K562 (cell line): ENCODE measurements around the gene KLK11. TPM values are rescaled to one million over a fixed set of nuclear protein-coding genes. Genes with fewer than 3 reads are reported as not detected.
A peak's percentile ranks its signal among the peaks of the same experiment; 100 is the strongest.

Experiments
- ADNP ChIP-seq: fragments of 200-800 bp; sonication (Bioruptor generic); IDR thresholded peaks from 2 replicates; pipeline ENCODE4 v1.6.1; 2016; ENCODE audit warnings: missing genetic modification characterization, missing compliant biosample characterization
- CHCHD3 ChIP-seq: fragments of 250-450 bp; sonication (Bioruptor Pico); IDR thresholded peaks from 2 replicates; pipeline ENCODE4 v2.1.2; 2022; ENCODE audit warnings: mild to moderate bottlenecking
- EGR1 ChIP-seq: fragments of 450-650 bp; conservative IDR thresholded peaks from 2 replicates; pipeline ENCODE4 v1.6.1; 2017; ENCODE audit warnings: mild to moderate bottlenecking
- ESRRA ChIP-seq: fragments of 450-650 bp; IDR thresholded peaks from 2 replicates; pipeline ENCODE4 v1.6.1; 2014; ENCODE audit warnings: low read depth, mild to moderate bottlenecking, moderate library complexity, borderline replicate concordance
- HMGN3 ChIP-seq: IDR thresholded peaks from 2 replicates; pipeline ENCODE4 v1.6.1; 2011; ENCODE audit warnings: borderline replicate concordance, low read depth, mild to moderate bottlenecking, mixed read lengths, low read length; ENCODE audit not compliant: insufficient read length; ENCODE audit errors: extremely low read depth
- MAFG ChIP-seq: fragments of 450-650 bp; conservative IDR thresholded peaks from 2 replicates; pipeline ENCODE4 v1.6.1; 2016; ENCODE audit warnings: missing genetic modification characterization, missing compliant biosample characterization
- NRF1 ChIP-seq, 2 experiments: fragments of 450-650 bp; IDR thresholded peaks in 1 of 2; conservative IDR thresholded peaks in 1 of 2; 2 replicates each; pipeline ENCODE4 v1.6.1; 2014; ENCODE audit warnings: mild to moderate bottlenecking in 2 of 2
- PHF8 ChIP-seq: fragments of 200-600 bp; sonication (generic); IDR thresholded peaks from 2 replicates; pipeline ENCODE4 v1.6.1; 2012; ENCODE audit warnings: mixed run types, mild to moderate bottlenecking, inconsistent platforms, low read length, moderate library complexity, borderline replicate concordance
- POLR2A ChIP-seq: fragments of 450-650 bp; conservative IDR thresholded peaks from 2 replicates; pipeline ENCODE4 v1.6.1; 2016
- PRMT5 ChIP-seq: sonication (generic); formaldehyde crosslinking; IDR thresholded peaks from 2 replicates; pipeline ENCODE4 v1.5.0; 2020; ENCODE audit warnings: missing genetic modification reagents
- PURB ChIP-seq: sonication (generic); formaldehyde crosslinking; IDR thresholded peaks from 2 replicates; pipeline ENCODE4 v1.9.0; 2021; ENCODE audit warnings: low read depth, mild to moderate bottlenecking, missing genetic modification reagents
- RBFOX2 ChIP-seq: fragments of 200-400 bp; formaldehyde crosslinking; IDR thresholded peaks from 2 replicates; pipeline ENCODE4 v1.6.1; 2017; ENCODE audit warnings: low read depth, mild to moderate bottlenecking, low read length, moderate library complexity
- RBM17 ChIP-seq: fragments of 200-400 bp; formaldehyde crosslinking; IDR thresholded peaks from 2 replicates; pipeline ENCODE4 v1.6.1; 2017; ENCODE audit warnings: low read depth, mild to moderate bottlenecking, low read length, borderline replicate concordance
- SIRT6 ChIP-seq: IDR thresholded peaks from one replicate; pipeline ENCODE4 v1.6.1; 2012; ENCODE audit warnings: low read depth, mild to moderate bottlenecking, control low read depth, inconsistent platforms, low read length, moderate library complexity
- SMAD1 ChIP-seq: fragments of 150-350 bp; IDR thresholded peaks from 2 replicates; pipeline ENCODE4 v1.6.1; 2014; ENCODE audit warnings: low read length, low read depth; ENCODE audit not compliant: partially characterized antibody
- SOX6 ChIP-seq: fragments of 450-650 bp; IDR thresholded peaks from 2 replicates; pipeline ENCODE4 v1.6.1; 2014; ENCODE audit warnings: mild to moderate bottlenecking
- TCF3 ChIP-seq: sonication (generic); formaldehyde crosslinking; IDR thresholded peaks from 2 replicates; pipeline ENCODE4 v1.4.0; 2020; ENCODE audit warnings: mild to moderate bottlenecking, missing genetic modification reagents
- TOE1 ChIP-seq, 2 experiments: fragments of 450-650 bp in 1 of 2; sonication (generic) in 1 of 2; formaldehyde crosslinking in 1 of 2; IDR thresholded peaks; 2 replicates each; pipeline versions ENCODE4 v1.7.1 to v1.8.0; 2016 to 2022; ENCODE audit warnings: borderline replicate concordance in 2 of 2, mild to moderate bottlenecking in 2 of 2, antibody characterized with exemption in 1 of 2, inconsistent platforms in 1 of 2, low read depth in 1 of 2, missing genetic modification reagents in 1 of 2, moderate library complexity in 1 of 2
- U2AF1 ChIP-seq: fragments of 200-400 bp; formaldehyde crosslinking; optimal IDR thresholded peaks from 2 replicates; pipeline ENCODE3; 2017; ENCODE audit warnings: mild to moderate bottlenecking, low read depth, low read length, moderate library complexity
- YBX1 ChIP-seq: fragments of 450-650 bp; IDR thresholded peaks from 2 replicates; pipeline ENCODE4 v1.7.1; 2016; ENCODE audit warnings: mild to moderate bottlenecking
- ZEB2 ChIP-seq: fragments of 450-650 bp; IDR thresholded peaks from 2 replicates; pipeline ENCODE4 v1.6.1; 2016
- ZFP1 ChIP-seq: fragments of 450-650 bp; formaldehyde crosslinking; IDR thresholded peaks from 2 replicates; pipeline ENCODE4 v1.4.0; 2020; ENCODE audit warnings: mild to moderate bottlenecking, mixed read lengths
- ZNF140 ChIP-seq: fragments of 250-450 bp; sonication (Bioruptor Pico); IDR thresholded peaks from 2 replicates; pipeline ENCODE4 v1.8.0; 2021; ENCODE audit warnings: moderate library complexity, mild to moderate bottlenecking, inconsistent platforms
- ZNF282 ChIP-seq: sonication (generic); formaldehyde crosslinking; IDR thresholded peaks from 2 replicates; pipeline ENCODE4 v1.8.1; 2023; ENCODE audit warnings: missing genetic modification reagents
- polyA plus RNA-seq, 8 experiments: library from polyadenylated mRNA; depleted of rRNA in 4 of 8; stranded (reverse) in 5 of 8; unstranded in 3 of 8; fragments of >200 nt; fragmentation: Nextera tagmentation in 2 of 8; fragmentation: Illumina TruSeq in 1 of 8; extraction: Ambion mirVana in 2 of 8; extraction: Trizol in 1 of 8; gene quantifications; 2 replicates each; pipeline versions ENCODE4 v1.2.1 to v1.2.3, GENCODE V29; 2011 to 2014; ENCODE audit warnings: inconsistent platforms in 1 of 8, missing spikeins in 1 of 8
- total RNA-seq, 7 experiments: library from RNA; depleted of rRNA in 6 of 7; stranded (reverse); fragments of >200 nt in 6 of 7; fragmentation: Illumina TruSeq in 2 of 7; extraction: Trizol in 2 of 7; gene quantifications; 2 replicates each; pipeline versions ENCODE4 v1.2.1 to v1.2.3, GENCODE V29; 2011 to 2021; ENCODE audit warnings: low replicate concordance in 1 of 7
- TF ChIP-seq, protein P1 (sequence below), 2 experiments: fragments of 450-650 bp; conservative IDR thresholded peaks; 2 replicates each; pipeline ENCODE4 v1.6.1; 2017; ENCODE audit warnings: mild to moderate bottlenecking in 2 of 2, moderate library complexity in 2 of 2
- TF ChIP-seq, protein P2 (sequence below): fragments of 250-450 bp; sonication (Bioruptor Pico); IDR thresholded peaks from 2 replicates; pipeline ENCODE4 v1.8.0; 2021; ENCODE audit warnings: moderate library complexity, mild to moderate bottlenecking, inconsistent platforms

KLK11 gene
- total and polyA plus RNA-seq, 9 of the 15 experiments (the other 6 are each of a cell fraction or from before 2014, with no cell fraction given) = not detected

DNA sequence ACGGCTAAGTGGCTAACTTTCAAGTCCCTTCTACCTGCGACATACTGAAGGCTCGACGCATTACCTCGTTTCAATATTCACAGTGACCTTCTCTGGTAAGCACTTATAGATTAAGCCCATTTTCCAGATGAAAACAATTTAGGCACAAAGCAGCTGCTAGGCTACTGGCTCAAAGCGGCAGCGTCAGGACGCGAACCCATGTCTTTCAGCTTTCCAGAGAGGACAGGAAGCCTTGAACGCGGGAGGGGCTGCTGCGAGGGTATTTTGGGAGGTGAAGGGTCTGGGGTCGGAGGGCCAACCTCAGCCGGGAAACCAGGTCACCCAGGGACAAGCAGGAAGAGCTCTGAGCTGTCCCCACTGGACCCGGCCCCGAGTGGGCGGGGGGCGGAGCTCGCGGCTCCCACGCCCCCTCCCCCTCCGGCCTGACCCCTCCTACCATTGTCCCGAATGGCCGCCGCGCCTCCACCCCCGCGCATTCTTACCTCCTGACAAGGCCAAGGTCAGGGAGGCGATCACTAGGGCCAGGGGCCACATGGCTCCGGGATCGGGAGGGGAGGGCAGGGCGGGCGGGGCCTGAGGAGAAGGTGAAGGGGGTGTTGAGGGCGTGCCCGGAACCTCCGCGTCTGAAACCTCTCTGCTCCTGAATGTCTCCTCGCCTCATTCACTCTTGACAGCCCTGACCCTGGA lies 38.3 kb upstream of the KLK11 start, which contains the start of gene KLK13 (continued):
- no peak for TF ChIP-seq ZNF282 (CRISPR knock-in tag)
- no peak for TF ChIP-seq YBX1
- TF ChIP-seq CHCHD3 = no peak
- no peak for TF ChIP-seq RBM17
- peak; percentile 99 for TF ChIP-seq EGR1
- no peak for TF ChIP-seq PRMT5 (CRISPR knock-in tag)
- no peak for TF ChIP-seq SIRT6
- TF ChIP-seq NRF1 (conservative IDR thresholded peaks at IDR 0.05 in 1 of 2, IDR thresholded peaks at IDR 0.05 in 1 of 2) = peak; percentile 83 to 84
- TF ChIP-seq POLR2A = 0 out of 2 replicates have a peak, but pooled peaks have one; percentile 13
- no peak for TF ChIP-seq PURB (CRISPR knock-in tag)
- no peak for TF ChIP-seq MAFG (tag)
- peak; percentile 93 for TF ChIP-seq ESRRA
- peak; percentile 30; the same call in 1 of the 2 replicates for TF ChIP-seq PHF8
- peak; percentile 96 for TF ChIP-seq SOX6
- TF ChIP-seq ZFP1 (CRISPR knock-in tag) = no peak
- TF ChIP-seq HMGN3 = peak; percentile 48
- TF ChIP-seq ZNF140 (CRISPR knock-in tag) = no peak
- TF ChIP-seq SMAD1 = peak; percentile 54
- TF ChIP-seq ADNP = 0 out of 2 replicates have a peak, but pooled peaks have one; percentile 59
- TF ChIP-seq ZEB2 = no peak
- TF ChIP-seq TCF3 (CRISPR knock-in tag) = no peak
- no peak for TF ChIP-seq U2AF1
- TF ChIP-seq, protein P1, sequence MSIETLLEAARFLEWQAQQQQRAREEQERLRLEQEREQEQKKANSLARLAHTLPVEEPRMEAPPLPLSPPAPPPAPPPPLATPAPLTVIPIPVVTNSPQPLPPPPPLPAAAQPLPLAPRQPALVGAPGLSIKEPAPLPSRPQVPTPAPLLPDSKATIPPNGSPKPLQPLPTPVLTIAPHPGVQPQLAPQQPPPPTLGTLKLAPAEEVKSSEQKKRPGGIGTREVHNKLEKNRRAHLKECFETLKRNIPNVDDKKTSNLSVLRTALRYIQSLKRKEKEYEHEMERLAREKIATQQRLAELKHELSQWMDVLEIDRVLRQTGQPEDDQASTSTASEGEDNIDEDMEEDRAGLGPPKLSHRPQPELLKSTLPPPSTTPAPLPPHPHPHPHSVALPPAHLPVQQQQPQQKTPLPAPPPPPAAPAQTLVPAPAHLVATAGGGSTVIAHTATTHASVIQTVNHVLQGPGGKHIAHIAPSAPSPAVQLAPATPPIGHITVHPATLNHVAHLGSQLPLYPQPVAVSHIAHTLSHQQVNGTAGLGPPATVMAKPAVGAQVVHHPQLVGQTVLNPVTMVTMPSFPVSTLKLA (conservative IDR thresholded peaks at IDR 0.05) = peak; percentile 46 to 57; a peak in 3 of 4 replicates
- TF ChIP-seq, protein P2, sequence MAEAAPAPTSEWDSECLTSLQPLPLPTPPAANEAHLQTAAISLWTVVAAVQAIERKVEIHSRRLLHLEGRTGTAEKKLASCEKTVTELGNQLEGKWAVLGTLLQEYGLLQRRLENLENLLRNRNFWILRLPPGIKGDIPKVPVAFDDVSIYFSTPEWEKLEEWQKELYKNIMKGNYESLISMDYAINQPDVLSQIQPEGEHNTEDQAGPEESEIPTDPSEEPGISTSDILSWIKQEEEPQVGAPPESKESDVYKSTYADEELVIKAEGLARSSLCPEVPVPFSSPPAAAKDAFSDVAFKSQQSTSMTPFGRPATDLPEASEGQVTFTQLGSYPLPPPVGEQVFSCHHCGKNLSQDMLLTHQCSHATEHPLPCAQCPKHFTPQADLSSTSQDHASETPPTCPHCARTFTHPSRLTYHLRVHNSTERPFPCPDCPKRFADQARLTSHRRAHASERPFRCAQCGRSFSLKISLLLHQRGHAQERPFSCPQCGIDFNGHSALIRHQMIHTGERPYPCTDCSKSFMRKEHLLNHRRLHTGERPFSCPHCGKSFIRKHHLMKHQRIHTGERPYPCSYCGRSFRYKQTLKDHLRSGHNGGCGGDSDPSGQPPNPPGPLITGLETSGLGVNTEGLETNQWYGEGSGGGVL (CRISPR knock-in tag) = no peak
- peak; percentile 57 for TF ChIP-seq RBFOX2
- TF ChIP-seq TOE1 (IDR thresholded peaks at IDR 0.05; ENCODE audit: borderline replicate concordance) = 0 out of 2 replicates have a peak, but pooled peaks have one; percentile 15
- TF ChIP-seq TOE1 (CRISPR knock-in tag; IDR thresholded peaks at IDR 0.05; ENCODE audit: borderline replicate concordance, low read depth) = no peak
